Suppressor macrophage (primary cell): ENCODE measurements around the gene CEP19.

ENCODE experiments used
- DNase-seq, 4 experiments: peaks; one replicate each; pipeline ENCODE4 v3.0.0-alpha.2; 2020 to 2022

The CEP19 gene

DNA sequence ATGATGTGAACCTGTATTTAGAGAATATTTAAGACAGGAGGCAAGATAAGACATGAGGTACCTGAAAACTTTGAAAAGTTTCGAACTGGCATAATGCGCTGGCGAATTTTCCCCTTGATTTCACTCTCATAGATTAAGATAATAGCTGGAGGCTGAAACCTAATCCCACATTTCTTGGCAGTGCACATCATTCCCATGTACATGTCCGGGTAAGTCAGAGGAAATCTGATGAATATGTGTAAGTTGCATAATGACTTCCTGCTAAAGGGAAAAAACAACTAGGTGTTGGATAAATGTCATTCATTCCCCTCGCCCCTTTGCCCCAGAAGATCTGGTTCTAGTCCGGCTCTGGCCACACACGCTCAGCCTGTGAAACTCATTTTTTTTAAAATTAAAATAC, 3.6 kb downstream of the CEP19 start:
- no peak for DNase-seq

DNA sequence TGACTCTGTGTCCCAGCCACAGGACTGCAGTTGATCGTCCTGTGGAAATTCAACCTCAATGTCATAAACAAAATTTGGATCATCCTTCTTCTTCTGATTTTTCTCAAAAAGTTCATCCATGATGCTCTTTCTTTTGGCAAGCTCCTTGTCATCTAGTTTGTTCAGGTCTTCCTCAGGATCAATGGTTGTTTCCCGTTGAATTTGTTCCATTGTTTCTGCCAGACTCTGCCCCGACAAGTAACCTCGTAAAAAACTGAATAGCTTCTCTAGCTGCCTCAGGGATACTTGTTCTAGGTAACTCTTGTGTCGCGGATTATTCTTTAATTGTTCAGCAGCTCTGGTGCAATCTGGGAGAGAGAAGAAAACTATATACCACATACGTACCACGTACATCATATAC, 4.5 kb downstream of the CEP19 start:
- no peak for DNase-seq

DNA sequence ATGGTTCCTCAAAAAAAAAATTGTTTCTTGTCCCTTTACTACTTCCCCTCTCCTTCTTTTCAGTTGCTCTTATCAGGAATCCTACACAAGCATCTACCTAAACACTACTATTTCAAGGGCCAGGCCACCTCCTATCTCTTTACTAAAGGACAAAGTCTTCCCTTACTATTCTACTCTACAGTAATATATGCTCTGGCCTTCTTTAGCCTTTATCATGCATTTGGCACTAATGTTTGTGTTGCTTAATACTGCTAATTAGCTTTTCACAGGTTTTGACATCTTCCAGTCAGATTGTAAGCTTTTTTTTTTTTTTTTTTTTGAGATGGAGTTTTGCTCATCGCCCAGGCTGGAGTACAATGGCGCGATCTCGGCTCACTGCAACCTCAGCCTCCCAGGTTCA, 5.3 kb downstream of the CEP19 start:
- no peak for DNase-seq

DNA sequence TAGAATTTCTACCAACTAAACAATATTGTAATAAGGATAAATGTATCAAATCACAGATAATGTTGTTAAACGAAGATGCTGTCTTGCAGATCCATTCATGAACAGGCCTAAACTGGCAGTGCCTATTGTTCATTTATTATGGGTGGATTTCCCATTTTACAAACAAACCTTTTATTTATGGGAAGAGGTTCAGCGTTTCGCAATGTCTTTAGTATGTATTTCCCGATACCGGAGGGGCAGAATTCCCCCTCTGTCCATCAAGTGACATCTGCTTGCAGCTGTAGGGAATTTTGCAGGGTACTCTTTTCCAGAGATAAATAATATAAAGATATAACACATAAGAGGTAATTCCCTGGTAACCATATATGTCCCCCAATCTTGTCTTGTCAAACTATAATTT, 5.7 kb downstream of the CEP19 start:
- no peak for DNase-seq

DNA sequence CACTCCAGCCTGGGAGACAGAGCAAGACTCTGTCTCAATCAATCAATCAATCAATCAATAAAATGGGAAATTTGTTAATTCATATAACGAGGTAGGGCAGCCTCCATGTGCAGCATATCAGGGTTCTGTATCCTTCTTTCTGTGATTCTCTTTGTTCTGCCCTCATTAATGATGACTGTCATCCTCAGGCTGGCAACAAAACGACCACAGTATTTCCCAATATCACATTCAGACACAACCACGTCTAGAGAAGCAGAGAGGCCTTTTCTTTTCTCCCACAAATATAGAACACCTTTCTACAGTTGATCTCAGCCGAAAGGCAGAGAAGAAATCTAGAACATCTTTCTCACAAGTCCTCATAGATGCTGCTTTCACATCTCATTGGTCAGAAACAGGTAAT, 11.2 kb downstream of the CEP19 start:
- DNase-seq: no peak

DNA sequence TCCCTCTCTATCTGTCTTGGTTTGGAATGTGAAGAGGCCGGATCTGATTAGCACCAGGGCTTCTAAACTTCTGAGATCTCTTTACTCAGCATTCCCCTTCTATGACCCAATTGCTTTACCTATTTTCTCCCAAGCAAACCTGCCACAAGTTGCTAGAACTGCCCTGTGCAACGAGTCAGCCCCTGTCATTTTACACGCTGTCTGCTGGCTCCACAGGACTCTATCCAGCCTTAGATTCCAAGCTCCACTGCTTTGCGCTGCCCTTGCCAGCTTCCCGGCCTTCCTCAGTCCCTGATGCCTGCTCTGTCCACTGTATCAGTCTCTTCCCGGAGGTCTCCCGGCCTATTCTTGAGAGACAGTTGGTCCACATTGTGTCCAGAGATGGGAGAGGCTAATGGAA, 12.3 kb downstream of the CEP19 start:
- no peak for DNase-seq

DNA sequence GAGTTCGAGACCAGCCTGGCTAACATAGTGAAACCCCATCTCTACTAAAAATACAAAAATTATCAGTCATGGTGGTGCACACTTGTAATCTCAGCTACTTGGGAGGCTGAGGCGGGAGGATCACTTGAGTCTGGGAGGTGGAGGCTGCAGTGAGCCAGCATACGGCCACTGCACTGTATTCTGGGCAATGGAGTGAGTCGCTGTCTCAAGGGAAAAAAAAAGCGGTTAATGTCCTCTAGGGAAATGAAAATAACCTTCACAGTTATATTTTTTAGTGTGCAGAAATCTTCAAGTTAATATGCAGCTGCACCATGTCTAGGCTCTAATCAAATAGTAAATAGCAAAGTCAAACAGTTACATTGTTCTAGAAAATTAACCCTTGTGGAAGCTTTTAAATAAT, 14.8 kb downstream of the CEP19 start:
- DNase-seq: no peak

DNA sequence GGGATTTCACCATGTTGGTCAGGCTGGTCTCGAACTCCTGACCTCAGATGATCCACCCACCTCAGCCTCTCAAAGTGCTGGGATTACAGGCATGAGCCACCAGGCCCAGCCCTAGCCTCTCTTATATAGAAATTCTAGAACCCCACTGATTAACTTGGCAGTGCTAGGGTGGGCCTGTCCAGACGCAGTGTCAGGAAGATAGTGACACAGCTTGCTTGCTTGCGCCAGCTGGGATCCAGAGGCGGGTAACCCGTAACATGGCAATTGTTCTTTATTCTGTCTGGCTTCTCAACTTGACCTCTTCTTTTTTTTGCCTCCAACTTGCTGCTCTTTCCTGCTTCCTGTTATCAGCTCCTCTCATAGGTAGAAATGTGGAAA, 16.2 kb downstream of the CEP19 start:
- DNase-seq: peak in 1 of 4 experiments; percentile 13

DNA sequence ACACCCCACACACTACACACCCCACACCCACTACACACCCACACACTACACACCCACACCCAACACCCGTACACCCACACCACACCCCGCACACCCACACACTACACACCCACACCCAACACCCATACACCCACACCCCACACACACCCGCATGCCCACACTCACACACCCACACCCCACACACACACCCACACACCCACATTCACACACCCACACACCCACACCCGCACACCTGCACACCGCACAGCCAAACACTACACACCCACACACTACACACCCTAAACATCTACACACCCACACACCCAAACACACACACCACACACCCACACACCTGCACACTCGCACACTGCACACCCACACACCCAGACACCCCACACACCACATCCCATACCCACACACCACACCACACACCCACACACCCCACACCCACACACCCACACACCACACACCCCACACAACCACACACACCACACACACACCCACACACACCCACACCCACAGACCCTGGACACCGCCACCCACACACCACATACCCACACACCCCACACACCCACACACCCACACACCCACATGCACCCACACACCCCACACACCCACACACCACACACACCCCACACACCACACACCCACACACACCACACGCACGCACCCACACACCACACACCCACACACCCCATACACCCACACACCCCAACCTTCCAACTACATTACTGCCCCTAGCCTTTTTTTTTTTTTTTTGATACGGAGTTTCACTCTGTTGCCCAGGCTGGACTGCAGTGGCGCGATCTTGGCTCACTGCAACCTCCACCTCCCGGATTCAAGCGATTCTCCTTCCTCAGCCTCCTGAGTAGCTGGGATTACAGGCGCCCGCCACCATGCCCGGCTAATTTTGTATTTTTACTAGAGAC, 16.9 kb downstream of the CEP19 start:
- DNase-seq: peak in 1 of 4 experiments; percentile 21

DNA sequence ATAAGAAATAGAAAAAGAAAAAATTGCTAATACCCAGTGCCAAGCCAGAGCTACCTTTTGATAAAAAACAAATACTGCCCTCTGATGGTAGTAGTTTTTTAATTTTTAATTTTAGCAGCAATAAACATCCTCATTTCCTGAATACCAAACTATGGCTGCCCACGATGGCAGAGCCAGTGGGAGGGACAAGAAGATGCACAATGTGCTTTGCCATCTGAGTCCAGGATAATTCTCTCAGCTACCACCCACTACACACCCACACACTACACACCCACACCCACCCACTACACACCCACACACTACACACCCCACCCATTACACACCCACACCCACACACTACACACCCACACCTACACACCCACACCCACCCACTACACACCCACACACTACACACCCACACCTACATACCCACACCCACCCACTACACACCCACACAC, 17.8 kb downstream of the CEP19 start:
- DNase-seq: peak; percentile 46 to 65 (median 54)

DNA sequence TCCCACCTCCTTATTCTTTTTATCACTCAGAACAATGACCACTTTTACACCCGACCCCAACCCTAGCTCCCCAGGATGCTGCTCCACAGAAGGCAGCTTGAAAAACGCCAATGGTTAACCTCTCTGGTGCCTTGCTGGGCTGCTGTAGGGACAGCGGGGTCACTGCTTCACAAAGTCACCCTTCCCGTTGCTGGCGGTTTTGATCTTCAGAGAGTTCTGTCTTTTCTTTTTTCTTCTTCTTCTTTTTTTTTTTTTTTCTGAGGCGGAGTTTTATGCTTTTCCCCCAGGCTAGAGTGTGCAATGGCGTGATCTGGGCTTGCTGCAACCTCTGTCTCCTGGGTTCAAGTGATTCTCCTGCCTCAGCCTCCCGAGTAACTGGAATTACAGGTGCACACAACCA, 20.7 kb downstream of the CEP19 start:
- DNase-seq: peak in 3 of 4 experiments; percentile 46 to 65 (median 55)

DNA sequence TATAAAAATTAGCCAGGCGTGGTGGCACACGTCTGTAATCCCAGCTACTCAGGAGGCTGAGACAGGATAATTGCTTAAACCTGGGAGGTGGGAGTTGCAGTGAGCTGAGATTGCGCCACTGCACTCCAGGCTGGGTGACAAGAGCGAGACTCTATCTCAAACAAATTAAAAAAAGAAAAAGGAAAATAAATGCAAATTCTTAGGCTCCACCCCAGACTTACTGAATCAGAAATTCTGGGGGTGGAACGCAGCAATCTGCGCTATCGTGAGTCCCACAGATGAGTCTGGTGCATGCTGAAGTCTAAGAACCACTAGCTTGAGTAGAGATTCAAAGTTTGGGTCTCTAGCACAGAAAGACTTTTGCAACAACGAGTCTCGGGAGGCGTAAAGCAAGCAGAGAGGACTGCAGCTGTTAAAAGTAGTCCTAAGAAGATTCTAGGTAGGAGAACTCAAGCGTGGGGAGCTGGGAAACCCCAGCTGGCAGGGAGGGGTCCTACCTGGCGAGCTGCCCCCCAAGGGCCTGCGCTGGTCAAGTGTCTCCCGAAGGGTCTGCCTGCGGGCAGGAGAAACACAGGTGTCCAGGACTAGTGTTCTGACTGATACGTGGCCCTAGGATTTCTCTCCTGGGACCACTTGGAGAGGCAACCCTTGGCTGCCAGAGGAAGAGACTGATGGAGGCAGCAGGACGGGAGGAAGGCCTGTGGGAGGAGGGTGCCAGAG, 21.9 kb downstream of the CEP19 start:
- DNase-seq: peak; percentile 24 to 64 (median 48)

DNA sequence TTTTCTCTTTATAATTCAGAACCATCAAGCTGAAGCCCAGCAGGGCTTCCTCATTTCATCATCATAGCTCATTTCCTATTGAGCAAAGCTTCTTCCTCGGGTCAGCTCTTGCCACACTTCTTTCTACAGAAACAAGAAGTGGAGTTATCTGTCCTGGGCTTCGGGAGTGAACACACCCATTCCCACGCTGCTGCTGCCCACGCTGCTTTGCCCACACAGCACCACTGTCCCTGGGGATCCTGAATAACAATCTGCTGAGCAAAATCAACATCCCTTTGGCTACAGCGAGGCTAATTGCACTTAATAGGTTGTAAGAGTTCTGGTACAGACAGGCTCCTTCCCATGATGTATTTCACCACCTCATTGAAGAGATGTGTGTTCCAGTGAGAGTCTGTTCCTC, 23.7 kb downstream of the CEP19 start:
- DNase-seq: peak; percentile 93 to 98 (median 94)

DNA sequence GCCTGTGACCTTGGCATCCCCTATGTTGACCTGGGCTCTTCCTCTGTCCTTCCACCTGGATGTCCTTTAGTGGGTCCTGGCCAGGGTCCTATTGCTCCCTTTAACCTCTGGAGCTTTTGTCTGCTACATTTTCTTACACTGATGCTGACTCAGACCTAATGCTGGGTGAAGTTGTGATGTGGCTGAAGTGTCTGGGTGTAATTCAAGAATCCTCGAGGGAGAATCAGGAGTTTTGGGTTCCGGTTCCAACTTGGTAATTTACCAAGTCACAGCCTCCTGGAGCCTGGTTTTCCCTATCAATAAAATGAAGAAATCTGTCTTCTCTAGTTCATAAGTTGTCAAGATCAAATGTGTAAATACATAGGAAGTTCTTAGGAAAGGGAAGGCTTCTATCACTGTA, 25.6 kb downstream of the CEP19 start:
- no peak for DNase-seq

DNA sequence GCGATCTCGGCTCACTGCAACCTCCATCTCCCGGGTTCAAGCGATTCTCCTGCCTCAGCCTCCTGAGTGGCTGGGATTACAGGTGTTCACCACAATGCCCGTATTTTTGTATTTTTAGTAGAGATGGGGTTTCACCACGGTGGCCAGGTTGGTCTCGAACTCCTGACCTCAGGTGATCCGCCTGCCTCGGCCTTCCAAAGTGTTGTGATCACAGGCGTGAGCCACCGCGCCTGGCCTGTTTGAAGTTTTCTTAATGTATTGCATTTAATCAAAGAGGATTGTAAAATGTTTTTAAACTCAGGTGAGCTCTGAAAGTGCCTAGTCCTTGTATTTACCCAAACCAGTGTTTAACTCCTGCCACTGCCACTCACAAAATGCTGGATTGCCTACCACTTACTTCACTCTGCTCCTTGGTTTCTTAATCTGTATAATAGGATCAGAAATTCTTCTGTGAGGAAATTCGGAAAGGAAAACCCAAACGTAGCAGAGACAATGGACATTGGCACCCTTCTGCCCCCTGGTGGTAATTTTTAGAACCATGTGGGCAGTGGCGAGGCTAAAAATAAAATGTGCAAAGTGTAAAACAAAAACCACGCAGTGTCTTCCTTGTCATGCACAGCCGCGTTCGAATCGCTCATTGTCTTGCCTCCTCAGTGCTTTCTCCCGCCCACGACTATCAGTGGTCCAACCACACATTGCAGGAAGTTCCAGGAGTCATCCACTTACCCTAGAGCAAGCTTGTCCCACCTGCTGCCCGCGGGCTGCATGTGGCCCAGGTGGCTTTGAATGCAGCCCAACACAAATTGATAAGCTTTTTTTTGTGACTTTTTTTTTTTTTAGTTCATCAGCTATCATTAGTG, 27.3 kb downstream of the CEP19 start:
- DNase-seq: peak; percentile 91 to 96 (median 95)

DNA sequence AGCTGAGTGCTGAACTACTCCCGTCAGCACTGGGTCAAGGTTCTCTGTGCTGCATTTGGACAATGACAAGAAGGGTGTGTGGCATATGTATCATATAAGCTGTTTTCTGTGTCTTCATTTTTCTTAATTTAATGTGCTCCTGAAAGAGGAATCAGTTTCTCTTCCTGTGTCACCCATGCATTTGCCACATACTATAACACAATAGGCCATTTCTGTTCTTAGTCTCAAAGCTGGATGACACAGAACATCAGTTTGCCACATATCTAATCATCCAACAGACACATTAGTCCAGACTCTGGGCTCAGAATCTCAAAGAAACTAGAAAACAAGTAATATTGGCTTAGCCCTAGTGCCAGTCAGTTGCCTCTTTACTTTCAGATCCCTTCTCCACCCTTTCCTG, 34.1 kb downstream of the CEP19 start:
- DNase-seq: peak in 1 of 4 experiments; percentile 45

DNA sequence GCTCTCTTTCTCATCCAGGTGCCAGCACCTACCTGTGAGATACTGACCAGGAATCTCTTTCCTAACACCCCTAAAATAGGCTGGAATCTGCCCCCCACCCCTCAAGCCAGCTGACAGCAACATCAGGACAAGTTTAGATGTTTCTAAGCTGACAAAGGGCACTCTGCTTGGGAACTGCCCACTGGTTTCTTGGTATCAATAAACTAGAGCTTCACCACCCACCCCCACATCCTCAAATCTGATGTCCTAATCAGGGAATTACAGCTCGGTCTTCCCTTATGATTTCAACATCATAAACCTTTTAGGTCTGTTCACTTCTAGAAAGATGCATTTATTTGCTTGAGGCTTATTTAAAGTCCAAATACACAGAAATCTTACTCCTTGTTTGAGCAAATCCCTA, 34.7 kb downstream of the CEP19 start:
- DNase-seq: peak in 3 of 4 experiments; percentile 44 to 52 (median 52)

DNA sequence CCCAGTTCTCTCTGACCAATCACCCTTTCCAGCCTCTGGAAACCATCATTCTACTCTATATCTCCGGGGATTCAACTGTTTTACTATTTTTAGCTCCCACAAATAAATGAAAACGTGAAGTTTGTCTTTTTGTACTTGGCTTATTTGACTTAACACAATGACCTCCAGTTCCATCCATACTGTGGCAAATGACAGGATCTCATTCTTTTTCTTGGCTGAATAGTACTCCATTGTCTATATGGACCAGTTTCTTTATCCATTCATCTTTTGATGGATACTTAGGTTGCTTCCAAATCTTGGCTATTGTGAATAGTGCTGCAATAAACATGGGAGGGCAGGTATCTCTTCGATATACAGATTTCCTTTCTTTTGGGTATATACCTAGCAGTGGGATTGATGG, 38.4 kb downstream of the CEP19 start:
- no peak for DNase-seq

DNA sequence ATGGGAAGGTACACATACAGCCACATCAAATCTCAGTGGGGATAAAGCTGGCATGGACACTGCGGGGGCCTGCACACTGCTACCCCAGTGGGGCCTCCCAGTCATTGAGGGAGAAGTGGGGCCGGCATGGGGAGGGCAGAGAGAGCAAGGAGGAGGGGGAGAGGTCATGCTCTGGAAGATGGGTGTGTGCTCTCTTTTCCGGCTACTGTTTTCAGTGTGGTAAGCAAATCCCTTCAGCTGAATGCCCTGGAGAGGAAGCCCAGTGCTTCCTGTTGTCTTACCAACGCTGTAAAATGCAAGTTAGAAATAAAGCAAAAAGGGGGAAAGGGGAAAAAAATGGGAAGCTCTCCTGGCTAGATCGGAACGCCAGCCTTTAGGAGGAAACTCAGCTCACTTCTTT, 41.7 kb downstream of the CEP19 start:
- peak; percentile 58 to 76 (median 70) for DNase-seq

DNA sequence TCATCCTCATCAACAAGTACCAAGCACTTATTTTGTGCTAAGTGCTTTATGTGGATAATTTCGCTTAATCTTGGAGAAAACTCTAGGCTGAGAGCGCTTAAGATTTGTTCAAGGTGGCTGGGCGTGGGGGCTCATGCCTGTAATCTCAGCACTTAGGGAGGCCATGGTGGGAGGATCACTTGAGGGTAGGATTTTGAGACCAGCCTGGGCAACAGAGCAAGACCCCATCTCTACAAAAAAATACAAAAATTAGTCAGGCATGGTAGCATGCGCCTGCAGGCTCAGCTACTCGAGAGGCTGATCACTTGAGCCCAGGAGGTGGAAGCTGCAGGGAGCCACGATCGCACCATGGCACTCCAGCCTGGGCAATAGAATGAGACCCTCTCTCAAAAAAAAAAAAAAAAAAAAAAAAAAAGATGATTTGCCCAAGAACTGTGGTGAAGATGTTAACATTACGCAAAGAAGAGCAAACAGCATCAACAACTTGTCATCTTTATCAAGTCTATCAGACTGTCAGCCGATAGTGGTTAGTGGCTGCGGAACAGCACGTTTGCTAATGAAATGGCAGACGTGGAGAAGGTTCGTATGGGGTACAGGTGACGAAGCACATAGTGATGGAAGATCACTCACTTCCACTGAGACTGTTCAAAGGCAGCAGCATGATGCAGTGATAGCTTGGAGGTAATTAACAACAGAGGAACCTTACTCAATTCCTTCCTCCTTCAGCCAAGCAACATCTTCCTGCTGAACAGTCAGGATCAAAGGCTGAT, 44.8 kb downstream of the CEP19 start:
- no peak for DNase-seq

DNA sequence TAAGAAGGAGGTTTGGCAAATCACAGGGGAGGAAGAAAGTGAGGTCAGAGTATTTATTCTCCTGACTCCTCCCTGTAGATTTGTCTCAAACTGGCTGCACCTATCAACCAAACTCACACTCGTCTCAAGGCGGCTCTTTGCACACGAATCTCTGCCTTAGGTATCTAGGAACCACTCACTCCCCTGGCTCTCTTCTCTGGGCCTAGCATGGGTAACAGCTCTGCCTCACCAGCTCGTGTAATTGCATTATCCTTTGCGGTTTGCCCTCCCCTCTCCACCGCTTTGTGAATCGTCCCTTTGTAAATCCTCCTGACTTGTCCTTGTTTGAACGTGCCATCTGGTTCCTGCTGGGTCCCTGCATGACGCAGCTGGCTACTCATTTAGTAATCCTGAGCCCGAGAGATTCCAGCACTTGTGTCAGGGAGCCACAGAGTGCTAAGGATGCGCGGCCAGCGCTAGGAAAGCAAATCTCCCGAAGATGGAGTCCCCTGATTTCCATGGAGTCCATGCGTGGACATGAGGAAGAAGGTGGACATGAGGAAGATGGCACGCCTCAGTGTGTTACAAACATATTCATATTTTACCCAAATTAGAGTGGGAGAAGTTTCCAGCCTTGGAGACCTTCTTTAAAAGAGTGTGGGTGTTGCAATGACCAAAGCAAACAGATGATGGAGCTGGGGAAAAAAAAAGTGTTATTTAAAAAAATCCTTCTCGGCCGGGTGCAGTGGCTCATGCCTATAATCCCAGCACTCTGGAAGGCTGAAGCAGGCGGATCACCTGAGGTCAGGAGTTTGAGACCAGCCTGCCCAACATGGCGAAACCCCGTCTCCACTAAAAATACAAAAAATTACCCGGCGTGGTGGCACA, 45.8 kb downstream of the CEP19 start:
- peak in 2 of 4 experiments; percentile 27 to 54 for DNase-seq
